ENCODE results near the gene ARFGAP3.
A peak's percentile ranks its signal among the peaks of the same experiment; 100 is the strongest.

DNA sequence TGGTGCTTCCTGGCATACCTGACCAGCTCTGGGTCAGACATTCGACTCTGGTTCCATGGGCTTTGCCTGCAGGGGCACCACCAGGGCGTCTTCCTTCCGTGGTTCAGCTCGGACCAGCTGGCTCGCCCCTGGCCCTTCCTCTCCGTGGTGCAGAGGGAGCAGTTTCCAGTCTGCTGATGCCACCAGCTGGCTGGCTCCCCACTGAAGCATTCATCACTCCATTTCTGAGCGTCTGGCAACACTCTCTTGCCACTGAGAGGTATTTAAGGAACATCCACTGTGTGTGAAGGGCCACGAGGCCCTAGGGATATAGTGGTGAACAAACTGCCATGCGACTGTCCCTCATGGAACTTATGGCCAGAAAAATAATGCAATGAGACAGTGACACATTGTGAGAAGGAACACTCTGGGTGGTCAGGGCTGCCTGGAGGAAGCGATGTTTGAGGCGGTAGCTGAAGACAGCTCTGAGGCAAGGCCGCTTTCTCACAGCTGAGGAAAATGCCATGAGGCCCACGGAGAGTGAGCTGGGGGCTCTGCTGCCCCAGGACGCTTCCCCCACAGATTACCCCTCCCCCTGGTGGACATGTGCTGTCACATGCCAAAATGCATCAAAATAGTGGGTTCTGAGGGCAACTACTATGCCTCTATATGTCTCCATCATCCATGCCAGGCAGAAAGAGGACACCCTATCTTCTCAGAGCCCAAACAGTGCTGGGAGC lies 44.9 kb upstream of the ARFGAP3 start:
- TF ChIP-seq POLR2AphosphoS5 (IDR thresholded peaks at IDR 0.05) (peak in 1 of 4 donors; percentile 21), CTCF (IDR thresholded peaks at IDR 0.05) (no peak), POLR2A (IDR thresholded peaks at IDR 0.05) (no peak), EP300 (IDR thresholded peaks at IDR 0.05) (no peak)

Data from sigmoid colon (tissue), 4 donors.